ENCODE data around the gene PKN2.
A peak's percentile ranks its signal among the peaks of the same experiment; 100 is the strongest.

Gene PKN2

DNA sequence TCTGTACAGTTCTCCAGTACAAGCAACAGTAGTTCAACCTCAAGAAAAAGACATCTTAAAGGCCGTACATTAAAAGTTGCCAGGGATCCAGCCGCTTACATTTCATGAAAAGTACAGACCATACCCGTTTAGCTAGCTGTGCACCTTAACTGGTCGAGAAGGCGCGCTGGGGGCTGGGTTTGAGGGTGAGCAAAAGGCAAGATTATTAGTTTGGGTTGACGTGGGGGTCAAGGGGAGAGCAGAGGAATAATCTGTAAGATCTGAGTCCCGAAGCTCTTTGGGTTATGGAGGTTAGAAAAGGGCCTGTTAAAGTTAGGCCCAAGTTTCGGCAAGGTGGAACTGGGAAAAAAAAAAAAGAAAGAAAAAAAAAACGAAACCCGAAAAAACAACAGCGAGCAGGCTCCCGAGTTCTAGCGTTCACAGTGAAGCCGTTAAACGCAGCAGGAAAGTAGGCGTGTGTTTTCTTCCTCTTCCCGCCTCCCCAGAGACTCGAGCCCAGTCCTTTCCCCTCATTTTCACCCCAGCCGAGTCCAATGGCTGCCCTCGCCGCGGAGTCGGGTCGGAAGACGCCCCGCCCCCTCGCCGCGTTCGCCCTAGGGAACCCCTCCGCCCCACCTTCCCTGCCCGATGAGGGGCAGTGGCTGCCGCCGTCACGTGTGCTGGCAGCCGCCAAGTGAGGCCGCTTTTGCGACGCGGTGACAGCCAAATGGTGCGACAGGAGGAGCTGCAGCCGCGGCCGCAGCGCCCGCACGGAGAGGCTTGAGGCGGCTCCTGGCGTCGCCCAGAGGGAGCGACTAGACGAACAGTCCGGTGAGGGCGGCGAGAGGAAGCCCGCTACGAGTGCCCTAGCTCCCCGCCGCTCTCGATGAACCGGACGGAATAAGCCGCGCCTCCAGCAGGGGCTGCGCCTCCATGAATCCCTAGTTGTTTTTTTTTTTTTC is at the start of gene PKN2:
TSS of gene PKN2 (plus strand) at position 733 of the 941 bp plus-strand sequence. CDS start 308 bp downstream, outside the sequence.
- H3K27me3 Mint-ChIP-seq: no peaks in the 10 kb centered on the region
- H3K9me3 Mint-ChIP-seq: no peaks in the 10 kb centered on the region
- peak within 1 kb of the TSS; percentile 99 for H3K4me3 Mint-ChIP-seq
- H3K4me1 Mint-ChIP-seq (ENCODE audit: low read depth): peaks cover 16% of the 10 kb centered on the region
- intact Hi-C loops (cut with micrococcal nuclease): loop anchor here (2.0 to 10.0 kb wide), 3 partner anchors 15 to 1769 kb away; partner anchors contain the start of genes HS2ST1 and SELENOF
- peak within 1 kb of the TSS; percentile 97 for H3K27ac Mint-ChIP-seq
- peaks cover 22% of the 10 kb centered on the region for H3K36me3 Mint-ChIP-seq (ENCODE audit: low read depth)

DNA sequence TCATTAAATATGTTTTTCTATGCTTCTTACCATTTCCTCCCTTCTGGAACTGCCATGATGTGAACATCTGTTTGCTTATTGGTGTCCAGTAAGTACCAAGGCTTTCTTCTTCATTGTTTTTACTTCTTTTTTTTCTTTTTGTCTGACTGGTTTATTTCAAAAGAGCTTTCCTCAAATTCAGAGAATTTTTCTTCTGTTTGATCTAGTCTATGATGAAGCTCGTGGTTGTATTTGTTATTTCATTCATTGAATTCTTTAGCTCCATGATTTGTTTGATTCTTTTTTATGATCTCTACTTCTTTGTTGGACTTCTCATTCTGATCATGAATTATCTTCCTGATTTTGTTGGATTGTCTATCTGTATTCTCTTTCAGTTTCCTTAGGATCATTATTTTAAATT is 49.5 kb upstream of the PKN2 start:
- Mint-ChIP-seq H3K27ac (no peak overlapping the region), H3K4me1 (ENCODE audit: low read depth) (no peaks in the 10 kb centered on the region), H3K27me3 (peaks cover 2% of the 10 kb centered on the region), H3K9me3 (peaks cover 38% of the 10 kb centered on the region), H3K4me3 (no peak overlapping the region), H3K36me3 (ENCODE audit: low read depth) (no peaks in the 10 kb centered on the region)
- intact Hi-C loops (cut with micrococcal nuclease): no loop called here

DNA sequence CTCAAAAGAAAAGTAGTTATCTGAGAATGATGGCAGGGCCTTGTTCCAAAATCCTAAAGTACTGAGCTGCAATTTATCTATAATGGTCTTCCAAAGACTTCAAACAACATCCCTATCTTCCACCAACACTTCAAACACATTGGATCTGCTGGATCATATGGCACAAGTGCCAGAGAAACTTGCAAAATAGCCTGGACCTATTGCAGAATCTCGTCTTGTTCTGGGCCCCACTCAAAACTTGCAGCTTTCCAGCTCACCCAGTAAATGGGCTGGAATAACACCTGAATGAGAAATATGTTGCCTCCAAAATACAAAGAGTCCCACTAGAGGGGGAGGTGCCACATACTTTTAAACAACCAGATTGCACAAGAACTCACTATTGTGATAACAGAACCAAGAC is 44.0 kb upstream of the PKN2 start:
- Mint-ChIP-seq H3K27ac (no peak overlapping the region), H3K4me1 (ENCODE audit: low read depth) (no peaks in the 10 kb centered on the region), H3K36me3 (ENCODE audit: low read depth) (no peaks in the 10 kb centered on the region), H3K27me3 (no peaks in the 10 kb centered on the region), H3K9me3 (peaks cover 22% of the 10 kb centered on the region), H3K4me3 (no peak overlapping the region)
- intact Hi-C loops (cut with micrococcal nuclease): no loop called here

DNA sequence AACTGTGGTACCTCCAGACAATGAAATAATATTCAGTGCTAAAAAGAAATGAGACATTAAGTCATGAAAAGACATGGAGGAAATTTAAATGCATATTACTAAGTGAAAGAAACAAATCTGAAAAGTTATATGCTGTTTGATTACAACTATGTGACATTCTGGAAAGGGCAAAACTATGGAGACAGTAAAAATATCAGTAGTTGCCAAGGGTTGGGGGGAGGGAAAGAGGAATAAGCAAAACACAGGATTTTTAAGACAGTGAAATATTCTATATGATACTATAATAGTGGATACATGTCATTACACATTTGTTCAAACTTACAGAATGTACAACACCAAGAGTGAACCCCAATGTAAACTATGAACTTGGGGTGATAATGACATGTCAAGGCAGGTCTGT is 38.2 kb upstream of the PKN2 start:
- intact Hi-C loops (cut with micrococcal nuclease): no loop called here
- Mint-ChIP-seq H3K27me3 (no peaks in the 10 kb centered on the region), H3K4me3 (no peak overlapping the region)

DNA sequence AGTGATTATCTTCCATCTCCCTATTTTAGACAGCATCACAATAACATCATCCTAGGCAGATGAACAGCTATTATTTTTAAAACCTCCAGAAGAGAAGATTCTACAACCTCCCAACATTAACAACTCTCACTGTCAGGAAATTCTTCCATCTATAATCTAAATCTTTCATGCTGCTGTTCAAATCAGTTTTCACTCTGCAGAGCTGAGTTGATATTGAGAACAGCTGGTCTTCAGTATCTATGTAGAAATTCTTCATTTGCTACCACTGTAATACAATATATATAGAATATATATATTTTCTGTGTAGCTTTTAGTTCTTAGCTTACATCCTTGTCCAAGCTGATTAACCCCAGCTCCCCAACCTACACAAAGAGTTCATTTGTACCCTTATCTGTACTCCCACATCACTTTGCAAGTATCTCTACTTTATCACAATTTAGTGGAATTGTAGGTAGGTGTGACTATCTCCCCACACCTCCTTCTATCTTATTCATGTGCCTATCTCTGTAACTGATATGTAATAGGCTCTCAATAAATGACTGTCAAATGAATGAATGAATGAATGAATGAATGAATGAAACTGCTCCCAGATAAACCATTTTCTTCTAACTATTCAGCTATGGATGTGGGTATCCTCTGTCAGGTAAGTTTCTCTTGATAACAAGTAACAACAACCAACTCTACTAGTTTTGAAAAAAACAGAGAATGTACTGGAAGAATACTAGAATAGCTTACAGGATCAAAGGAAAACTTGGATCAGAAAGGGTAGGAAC is 37.4 kb upstream of the PKN2 start:
- Mint-ChIP-seq H3K9me3 (no peaks in the 10 kb centered on the region), H3K27ac (no peak overlapping the region), H3K4me1 (ENCODE audit: low read depth) (no peaks in the 10 kb centered on the region), H3K36me3 (ENCODE audit: low read depth) (no peaks in the 10 kb centered on the region), H3K27me3 (no peaks in the 10 kb centered on the region), H3K4me3 (no peak overlapping the region)
- intact Hi-C loops (cut with micrococcal nuclease): no loop called here

More for the DNA sequence above, 38.2 kb upstream of the PKN2 start:
- Mint-ChIP-seq H3K27ac (no peak overlapping the region), H3K9me3 (no peaks in the 10 kb centered on the region), H3K36me3 (ENCODE audit: low read depth) (no peaks in the 10 kb centered on the region), H3K4me1 (ENCODE audit: low read depth) (no peaks in the 10 kb centered on the region)

DNA sequence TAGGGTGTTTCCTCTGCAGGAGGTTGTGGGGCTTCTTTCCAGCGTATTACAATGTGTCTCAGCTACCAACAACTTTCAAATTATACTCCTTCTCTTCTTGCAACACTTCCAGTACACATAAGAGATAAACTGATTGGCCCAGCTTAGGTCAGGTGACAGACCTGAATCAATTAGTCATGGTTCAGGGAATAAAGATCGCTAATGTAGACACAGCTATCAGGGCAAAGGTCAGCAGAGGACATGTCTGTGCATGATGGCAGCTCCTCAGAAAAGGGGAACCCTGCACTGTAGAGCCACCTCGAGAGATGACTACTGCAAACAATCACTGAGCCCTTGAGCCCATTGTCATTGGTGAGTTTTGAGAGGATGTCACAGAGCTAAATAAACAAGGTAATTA is 36.8 kb upstream of the PKN2 start:
- Mint-ChIP-seq H3K9me3 (no peaks in the 10 kb centered on the region), H3K4me1 (ENCODE audit: low read depth) (no peaks in the 10 kb centered on the region), H3K27me3 (no peaks in the 10 kb centered on the region), H3K27ac (no peak overlapping the region), H3K4me3 (no peak overlapping the region), H3K36me3 (ENCODE audit: low read depth) (no peaks in the 10 kb centered on the region)
- intact Hi-C loops (cut with micrococcal nuclease): no loop called here

DNA sequence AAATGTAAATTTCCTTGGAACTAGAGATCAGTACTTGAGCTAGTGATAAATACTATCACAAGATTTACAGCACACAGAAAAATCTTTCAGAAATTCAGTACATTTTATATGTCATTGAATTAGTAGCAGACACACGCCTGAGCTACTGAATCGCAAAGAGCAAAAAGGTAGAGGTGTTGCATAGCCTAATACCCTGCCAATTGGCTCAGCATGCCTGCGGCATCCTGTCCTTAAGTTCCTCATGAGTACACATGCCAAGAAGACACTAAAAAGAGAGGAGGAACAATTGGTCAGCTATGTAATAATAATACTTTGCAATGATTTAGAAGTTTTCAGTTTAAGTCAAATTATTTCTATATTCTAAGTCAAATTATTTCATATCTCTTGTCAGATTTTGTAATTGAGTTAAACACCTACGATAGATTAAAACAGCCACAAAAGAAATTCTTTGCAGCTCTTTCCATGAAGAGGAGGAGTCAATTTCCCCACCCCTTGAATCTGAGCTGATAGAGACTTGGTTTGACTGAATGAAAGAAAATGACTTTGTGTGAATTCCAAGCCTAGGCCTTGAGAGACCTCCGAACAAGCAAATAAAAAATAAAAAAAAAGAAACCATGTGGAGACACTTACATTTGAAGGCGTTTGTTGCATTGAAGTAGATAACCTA is 36.2 kb upstream of the PKN2 start:
- H3K4me1 Mint-ChIP-seq (ENCODE audit: low read depth): no peaks in the 10 kb centered on the region
- no peaks in the 10 kb centered on the region for H3K27me3 Mint-ChIP-seq

DNA sequence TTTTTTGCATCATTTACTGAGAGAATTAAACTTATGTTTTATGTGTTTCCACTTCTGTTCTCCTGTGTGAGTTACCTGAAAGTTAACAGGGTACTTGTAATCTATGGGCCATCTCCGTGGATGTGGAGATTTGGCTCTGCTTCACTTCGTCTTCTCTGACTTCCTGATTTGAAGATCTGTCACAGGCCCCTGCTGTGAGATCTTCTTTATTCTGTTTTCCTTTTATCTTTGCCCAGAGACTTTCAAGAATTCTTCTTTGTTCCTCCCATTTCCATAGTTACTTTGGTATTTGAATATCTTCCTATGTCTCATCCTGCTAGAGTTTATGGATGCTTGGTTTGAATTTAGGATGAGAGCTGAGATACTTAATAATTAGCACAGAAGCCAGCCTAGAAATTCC is 35.4 kb upstream of the PKN2 start:
- Mint-ChIP-seq H3K9me3 (no peaks in the 10 kb centered on the region), H3K36me3 (ENCODE audit: low read depth) (no peaks in the 10 kb centered on the region), H3K4me3 (no peak overlapping the region), H3K4me1 (ENCODE audit: low read depth) (no peaks in the 10 kb centered on the region), H3K27me3 (no peaks in the 10 kb centered on the region), H3K27ac (no peak overlapping the region)
- intact Hi-C loops (cut with micrococcal nuclease): no loop called here

More for the DNA sequence above, 36.2 kb upstream of the PKN2 start:
- Mint-ChIP-seq H3K9me3 (no peaks in the 10 kb centered on the region), H3K27ac (no peak overlapping the region), H3K36me3 (ENCODE audit: low read depth) (no peaks in the 10 kb centered on the region), H3K4me3 (no peak overlapping the region)
- intact Hi-C loops (cut with micrococcal nuclease): no loop called here

DNA sequence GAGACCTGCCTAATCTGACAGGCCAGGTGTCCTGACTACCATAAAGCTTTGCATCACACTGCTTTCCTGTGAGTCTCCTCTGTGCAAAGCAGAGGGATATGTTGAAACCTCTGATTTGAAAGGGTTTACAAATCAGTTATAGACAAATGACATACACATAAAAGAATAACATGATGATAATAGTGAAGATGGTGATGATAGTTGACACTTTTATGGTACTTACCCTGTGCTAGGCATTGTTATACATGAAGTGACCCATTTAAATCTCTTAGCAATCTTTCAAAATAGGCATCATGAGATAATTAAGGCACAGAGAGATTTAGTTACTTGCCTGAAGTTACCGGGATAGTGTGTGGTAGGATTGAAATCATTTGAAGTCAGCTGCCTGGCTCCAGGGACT is 34.1 kb upstream of the PKN2 start:
- H3K9me3 Mint-ChIP-seq: no peaks in the 10 kb centered on the region
- H3K36me3 Mint-ChIP-seq (ENCODE audit: low read depth): no peaks in the 10 kb centered on the region
- H3K4me3 Mint-ChIP-seq: no peak overlapping the region
- intact Hi-C loops (cut with micrococcal nuclease): loop anchor here (10.0 kb wide), 1 partner anchor 155 kb away; no protein-coding TSS in a partner anchor
- H3K4me1 Mint-ChIP-seq (ENCODE audit: low read depth): no peaks in the 10 kb centered on the region
- no peaks in the 10 kb centered on the region for H3K27me3 Mint-ChIP-seq
- no peak overlapping the region for H3K27ac Mint-ChIP-seq

DNA sequence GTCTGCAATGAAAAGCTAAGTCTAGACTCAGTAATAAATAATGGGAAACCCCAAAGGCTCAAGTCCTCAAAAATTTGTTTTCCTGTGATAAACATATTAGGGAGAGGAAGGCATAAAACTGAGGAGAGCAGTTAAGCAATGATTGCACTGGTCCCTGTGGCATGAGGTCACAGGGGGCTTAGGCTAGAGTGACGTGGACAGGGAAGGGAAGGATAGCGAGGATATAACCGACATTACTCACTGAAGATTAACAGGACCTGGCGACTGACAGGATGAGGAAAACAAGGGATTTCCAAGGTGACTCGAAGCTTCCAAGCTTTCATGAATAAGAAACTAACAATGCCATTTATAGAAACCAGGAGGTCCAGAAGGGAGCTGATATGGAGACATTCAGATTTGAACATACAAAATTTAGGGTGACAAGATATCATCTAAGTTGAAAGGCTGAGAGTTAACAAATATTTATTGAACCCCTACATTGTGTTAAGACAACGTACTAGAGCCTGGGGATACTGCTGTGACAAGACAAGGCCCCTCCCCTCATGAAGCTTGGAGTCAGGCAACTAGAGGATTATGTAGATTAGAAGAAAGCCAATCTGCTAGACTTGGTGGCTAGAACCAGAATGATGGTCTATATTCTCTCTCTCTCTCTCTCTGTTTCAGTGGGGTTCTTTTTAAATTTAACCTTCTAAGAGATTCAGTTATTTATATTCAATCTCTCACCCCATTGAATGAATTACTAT is 33.2 kb upstream of the PKN2 start:
- no peak overlapping the region for H3K27ac Mint-ChIP-seq
- no peaks in the 10 kb centered on the region for H3K9me3 Mint-ChIP-seq
- no peaks in the 10 kb centered on the region for H3K36me3 Mint-ChIP-seq (ENCODE audit: low read depth)
- no peak overlapping the region for H3K4me3 Mint-ChIP-seq
- intact Hi-C loops (cut with micrococcal nuclease): loop anchor here (10.0 kb wide), 1 partner anchor 154 kb away; no protein-coding TSS in a partner anchor
- no peaks in the 10 kb centered on the region for H3K27me3 Mint-ChIP-seq
- no peaks in the 10 kb centered on the region for H3K4me1 Mint-ChIP-seq (ENCODE audit: low read depth)

DNA sequence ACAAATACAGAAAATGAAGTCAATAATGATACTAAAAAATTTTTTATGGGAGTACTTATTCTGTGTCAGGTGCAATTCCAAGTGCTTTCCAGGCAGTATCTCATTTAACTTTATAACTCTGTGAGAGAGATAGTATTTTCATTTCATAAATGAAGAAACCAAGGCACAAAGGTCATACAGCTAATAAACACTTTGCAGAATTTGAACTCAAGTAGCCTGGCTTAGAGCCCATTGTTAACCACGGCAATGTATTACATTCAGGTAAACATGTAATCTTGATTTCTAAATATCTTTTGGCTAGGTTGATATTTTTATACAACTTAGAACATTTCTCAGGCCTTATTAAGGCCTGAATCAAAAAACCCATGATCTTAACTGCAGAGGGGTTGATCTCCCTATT is 28.9 kb upstream of the PKN2 start:
- H3K4me3 Mint-ChIP-seq: no peak overlapping the region
- no peak overlapping the region for H3K27ac Mint-ChIP-seq
- no peaks in the 10 kb centered on the region for H3K4me1 Mint-ChIP-seq (ENCODE audit: low read depth)
- no peaks in the 10 kb centered on the region for H3K9me3 Mint-ChIP-seq
- no peaks in the 10 kb centered on the region for H3K27me3 Mint-ChIP-seq
- intact Hi-C loops (cut with micrococcal nuclease): loop anchor here (2.0 to 10.0 kb wide), 2 partner anchors 150 to 222 kb away; no protein-coding TSS in a partner anchor
- H3K36me3 Mint-ChIP-seq (ENCODE audit: low read depth): no peaks in the 10 kb centered on the region

DNA sequence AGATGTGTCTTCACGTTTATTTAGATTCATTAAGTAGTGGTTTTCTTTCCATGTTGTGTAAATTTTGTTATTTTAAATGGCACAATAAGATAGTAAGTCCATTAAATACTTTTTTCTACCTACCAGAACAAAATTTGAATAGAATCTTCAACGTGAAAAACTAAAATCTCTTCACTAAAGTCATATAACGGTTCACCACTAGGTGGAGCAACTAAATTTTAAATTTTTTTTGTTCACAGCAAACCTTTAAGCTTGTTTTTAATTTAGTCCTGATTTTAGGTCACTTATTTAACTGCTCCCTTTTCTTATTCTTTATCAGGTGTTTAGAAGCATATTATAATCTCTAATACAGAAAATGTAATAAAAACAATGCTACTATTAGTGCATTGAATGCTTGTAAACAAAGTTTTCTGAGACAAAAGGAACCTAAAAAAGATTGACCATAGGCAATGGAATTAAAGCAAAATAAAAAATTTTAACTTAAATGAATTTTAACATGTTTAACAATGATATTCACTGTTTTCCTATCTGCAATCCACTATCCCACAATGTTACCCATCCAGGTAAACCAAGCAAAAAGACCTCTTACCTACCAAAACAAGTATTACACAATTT is 28.3 kb upstream of the PKN2 start:
- H3K27ac Mint-ChIP-seq: no peak overlapping the region
- H3K4me3 Mint-ChIP-seq: no peak overlapping the region
- H3K36me3 Mint-ChIP-seq (ENCODE audit: low read depth): no peaks in the 10 kb centered on the region
- no peaks in the 10 kb centered on the region for H3K27me3 Mint-ChIP-seq
- intact Hi-C loops (cut with micrococcal nuclease): loop anchor here (2.0 to 10.0 kb wide), 2 partner anchors 149 to 221 kb away; no protein-coding TSS in a partner anchor
- H3K4me1 Mint-ChIP-seq (ENCODE audit: low read depth): no peaks in the 10 kb centered on the region
- no peaks in the 10 kb centered on the region for H3K9me3 Mint-ChIP-seq

DNA sequence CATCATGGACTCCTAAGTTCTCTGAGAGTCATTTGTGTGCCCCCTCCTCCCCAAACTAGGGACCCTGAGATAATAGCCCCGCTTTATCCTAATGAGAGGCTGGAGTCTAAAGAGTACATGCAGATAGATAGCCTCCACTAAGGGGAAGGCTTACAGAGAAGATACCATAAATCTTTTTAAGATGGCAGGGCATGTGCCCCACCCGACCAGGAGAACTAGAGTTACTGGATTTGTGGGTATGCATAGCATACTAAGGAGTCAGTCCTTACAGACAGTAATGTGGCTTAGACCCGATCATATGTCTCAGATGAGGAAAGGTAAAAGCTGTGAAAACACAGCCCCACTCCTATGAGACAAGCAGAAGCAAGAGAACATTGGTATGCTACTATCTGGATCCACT is 25.7 kb upstream of the PKN2 start:
- no peaks in the 10 kb centered on the region for H3K9me3 Mint-ChIP-seq
- no peaks in the 10 kb centered on the region for H3K4me1 Mint-ChIP-seq (ENCODE audit: low read depth)
- intact Hi-C loops (cut with micrococcal nuclease): loop anchor here (10.0 kb wide), 1 partner anchor 146 kb away; no protein-coding TSS in a partner anchor
- H3K27me3 Mint-ChIP-seq: no peaks in the 10 kb centered on the region
- H3K4me3 Mint-ChIP-seq: no peak overlapping the region
- H3K27ac Mint-ChIP-seq: no peak overlapping the region
- H3K36me3 Mint-ChIP-seq (ENCODE audit: low read depth): no peaks in the 10 kb centered on the region

Measured in dendritic cell treated with granulocyte-macrophage colony-stimulating factor and Interleukin-4, amounts not matched to agents 40 ng/mL and 50 ng/mL, for 4 days (primary cell).